ENCODE data around the gene PCDHGA6. TPM values are rescaled to one million over a fixed set of nuclear protein-coding genes. Genes with fewer than 3 reads are reported as not detected.

The PCDHGA6 gene
- polyA plus RNA-seq, 1 of the 3 experiments (the other 2 are of a cell fraction): 1.4 TPM

GRCh38 chr5:141349917-141350619 is 23.6 kb upstream of the PCDHGA6 start, which contains the start of gene PCDHGB1:
PCDHGB1 (plus strand) TSS chr5:141350099; CDS start chr5:141350261, 162 bp downstream.
- Histone ChIP-seq H3K27me3 (ENCODE audit: insufficient read depth) (no peaks in the 10 kb centered on the region), H3F3A (replicated peaks; ENCODE audit: insufficient read depth) (no peaks in the 10 kb centered on the region), H3K79me2 (ENCODE audit: insufficient read depth) (no peaks in the 10 kb centered on the region), H3K4me2 (no peak within 1 kb of the TSS), H2AFZ (ENCODE audit: low read depth) (0 out of 2 replicates have a peak within 1 kb of the TSS, but pooled peaks have one; percentile 32), H3K36me3 (replicated peaks in 1 of 2; ENCODE audit: control insufficient read depth in 1 of 2, insufficient read depth in 2 of 2, low read length in 1 of 2) (no peaks in the 10 kb centered on the region), H3K4me1 (ENCODE audit: control insufficient read depth in 1 of 2, insufficient read depth in 2 of 2, low read depth in 1 of 2, low read length in 1 of 2) (no peaks in the 10 kb centered on the region), H3K9me2 (no peaks in the 10 kb centered on the region), H3K9me3 (no peaks in the 10 kb centered on the region; the same call in 1 of the 2 replicates), H3K9ac (no peak within 1 kb of the TSS), H4K20me1 (ENCODE audit: insufficient read depth) (no peaks in the 10 kb centered on the region), H3K4me3 (ENCODE audit: low read depth in 2 of 2, low read length in 1 of 2) (peak within 1 kb of the TSS in 1 of 2 experiments; percentile 6; a peak in 1 of 4 replicates), H3K27ac (ENCODE audit: low read depth in 2 of 2, low read length in 1 of 2) (no peak within 1 kb of the TSS)
- CTCF ChIA-PET: interaction anchor here (0.5 to 2.7 kb wide), 9 partner anchors 14 to 217 kb away, joined by 3 to 13 read pairs (median 3); partner anchors contain the start of genes PCDHB9 and PCDHGB7
- peak; percentile 63 for DNase-seq
- POLR2A ChIA-PET: no interaction called here
- 60% methylated on average over 29 of the region's 29 CpGs for WGBS (ENCODE audit: low lambda C conversion rate)
- TF ChIP-seq, protein P1, sequence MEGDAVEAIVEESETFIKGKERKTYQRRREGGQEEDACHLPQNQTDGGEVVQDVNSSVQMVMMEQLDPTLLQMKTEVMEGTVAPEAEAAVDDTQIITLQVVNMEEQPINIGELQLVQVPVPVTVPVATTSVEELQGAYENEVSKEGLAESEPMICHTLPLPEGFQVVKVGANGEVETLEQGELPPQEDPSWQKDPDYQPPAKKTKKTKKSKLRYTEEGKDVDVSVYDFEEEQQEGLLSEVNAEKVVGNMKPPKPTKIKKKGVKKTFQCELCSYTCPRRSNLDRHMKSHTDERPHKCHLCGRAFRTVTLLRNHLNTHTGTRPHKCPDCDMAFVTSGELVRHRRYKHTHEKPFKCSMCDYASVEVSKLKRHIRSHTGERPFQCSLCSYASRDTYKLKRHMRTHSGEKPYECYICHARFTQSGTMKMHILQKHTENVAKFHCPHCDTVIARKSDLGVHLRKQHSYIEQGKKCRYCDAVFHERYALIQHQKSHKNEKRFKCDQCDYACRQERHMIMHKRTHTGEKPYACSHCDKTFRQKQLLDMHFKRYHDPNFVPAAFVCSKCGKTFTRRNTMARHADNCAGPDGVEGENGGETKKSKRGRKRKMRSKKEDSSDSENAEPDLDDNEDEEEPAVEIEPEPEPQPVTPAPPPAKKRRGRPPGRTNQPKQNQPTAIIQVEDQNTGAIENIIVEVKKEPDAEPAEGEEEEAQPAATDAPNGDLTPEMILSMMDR (IDR thresholded peaks at IDR 0.05): peak; percentile 39
- TF ChIP-seq EP300 (IDR thresholded peaks at IDR 0.05; ENCODE audit: borderline replicate concordance in 1 of 2, low read depth in 1 of 2, low read length in 1 of 2): no peak
- peak; percentile 44 for TF ChIP-seq RAD21 (IDR thresholded peaks at IDR 0.05; ENCODE audit: low read length)

DNA sequence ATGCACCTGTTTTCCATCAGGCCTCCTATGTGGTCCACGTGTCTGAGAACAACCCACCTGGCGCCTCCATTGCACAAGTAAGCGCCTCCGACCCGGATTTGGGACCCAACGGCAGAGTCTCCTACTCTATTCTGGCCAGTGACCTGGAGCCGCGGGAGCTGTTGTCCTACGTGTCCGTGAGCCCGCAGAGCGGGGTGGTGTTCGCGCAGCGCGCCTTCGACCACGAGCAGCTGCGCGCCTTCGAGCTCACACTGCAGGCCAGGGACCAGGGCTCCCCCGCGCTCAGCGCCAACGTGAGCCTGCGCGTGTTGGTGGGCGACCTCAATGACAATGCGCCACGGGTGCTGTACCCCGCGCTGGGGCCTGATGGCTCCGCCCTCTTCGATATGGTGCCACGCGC is 22.1 kb upstream of the PCDHGA6 start:
- Histone ChIP-seq H3K4me3 (ENCODE audit: low read depth in 2 of 2, low read length in 1 of 2) (no peak overlapping the region; a peak in 1 of 4 replicates), H4K20me1 (ENCODE audit: insufficient read depth) (no peaks in the 10 kb centered on the region), H3K27me3 (ENCODE audit: insufficient read depth) (no peaks in the 10 kb centered on the region), H2AFZ (ENCODE audit: low read depth) (no peak overlapping the region), H3F3A (replicated peaks; ENCODE audit: insufficient read depth) (no peaks in the 10 kb centered on the region), H3K79me2 (ENCODE audit: insufficient read depth) (no peaks in the 10 kb centered on the region), H3K4me2 (no peak overlapping the region), H3K27ac (ENCODE audit: low read depth in 2 of 2, low read length in 1 of 2) (no peak overlapping the region), H3K36me3 (replicated peaks in 1 of 2; ENCODE audit: control insufficient read depth in 1 of 2, insufficient read depth in 2 of 2, low read length in 1 of 2) (no peaks in the 10 kb centered on the region), H3K9ac (no peak overlapping the region), H3K4me1 (ENCODE audit: control insufficient read depth in 1 of 2, insufficient read depth in 2 of 2, low read depth in 1 of 2, low read length in 1 of 2) (no peaks in the 10 kb centered on the region), H3K9me2 (no peaks in the 10 kb centered on the region), H3K9me3 (no peaks in the 10 kb centered on the region; the same call in 1 of the 2 replicates)
- WGBS (ENCODE audit: low lambda C conversion rate): 91% methylated on average over 25 of the region's 36 CpGs
- no peak for DNase-seq
- ChIA-PET POLR2A (no interaction called here), CTCF (interaction anchor here (2.7 kb wide), 1 partner anchor 213 kb away, joined by 13 read pairs; no protein-coding TSS in a partner anchor)
- TF ChIP-seq IRF3 (IDR thresholded peaks at IDR 0.05; ENCODE audit: low read depth, low read length) (no peak), YY1 (IDR thresholded peaks at IDR 0.05; ENCODE audit: low read depth) (no peak), ZBTB33 (IDR thresholded peaks at IDR 0.05; ENCODE audit: borderline replicate concordance, low read depth) (no peak), USF2 (IDR thresholded peaks at IDR 0.05; ENCODE audit: borderline replicate concordance, low read depth, low read length) (no peak), NRF1 (IDR thresholded peaks at IDR 0.05; ENCODE audit: low read depth, low read length) (no peak), TEAD4 (IDR thresholded peaks at IDR 0.05; ENCODE audit: borderline replicate concordance, insufficient read depth) (no peak), FOXJ3 (CRISPR knock-in tag; IDR thresholded peaks at IDR 0.05) (no peak), EP300 (IDR thresholded peaks at IDR 0.05; ENCODE audit: borderline replicate concordance in 1 of 2, low read depth in 1 of 2, low read length in 1 of 2) (no peak), MEF2A (IDR thresholded peaks at IDR 0.05; ENCODE audit: borderline replicate concordance, low read depth) (no peak), FOXM1 (IDR thresholded peaks at IDR 0.05; ENCODE audit: low read depth) (no peak), RCOR1 (IDR thresholded peaks at IDR 0.05; ENCODE audit: low read length) (no peak), EZH2phosphoT487 (IDR thresholded peaks at IDR 0.05; ENCODE audit: borderline replicate concordance, low read depth) (no peak), TCF12 (IDR thresholded peaks at IDR 0.05) (no peak), MXI1 (IDR thresholded peaks at IDR 0.05; ENCODE audit: low read depth, low read length) (no peak)
- TF ChIP-seq, protein P1 (IDR thresholded peaks at IDR 0.05): no peak
